HepG2 (cell line): ENCODE measurements around the gene MYOF. TPM values are rescaled to one million over a fixed set of nuclear protein-coding genes. Genes with fewer than 3 reads are reported as not detected.

Experiments used
- ATAC-seq: fragments of 200-7000 bp; cut with Tn5 transposase; 3 replicates; pipeline ENCODE4 v1.9.1; 2020; ENCODE audit warnings: mild to moderate bottlenecking, moderate library complexity
- BruUV-seq: library from RNA; stranded (reverse); fragments of 400-500 nt; replicated peaks from 2 replicates; lab custom pipeline; 2021; lab: Mats Ljungman, UMichigan
- CTCF ChIA-PET: fragments of 300-600 bp; formaldehyde crosslinking; extraction: SDS; loops from one replicate; lab custom pipeline; 2021; ENCODE audit warnings: low total read pairs, inconsistent platforms, low intra/inter-chr PET ratio; lab: Yijun Ruan, JAX
- POLR2A ChIA-PET: fragments of 350-600 bp; sonication (Branson Sonifier 250); formaldehyde crosslinking; loops from one replicate; lab custom pipeline; 2020; ENCODE audit warnings: antibody characterized with exemption, inconsistent platforms; lab: Yijun Ruan, JAX
- DNase-seq: peaks from one replicate; pipeline ENCODE4 v3.0.0-alpha.2; 2015; ENCODE audit warnings: low spot score
- FAIRE-seq: peaks from 3 replicates; lab custom pipeline; 2011; peaks lifted over from hg19 to GRCh38; lab: Jason Lieb, UNC
- H2AFZ ChIP-seq: one replicate; pipeline ENCODE4 v1.6.1; 2011; ENCODE audit warnings: low read length, inconsistent platforms
- H3K27ac ChIP-seq: fragments of 300-600 bp; 3 replicates; pipeline ENCODE4 v1.8.0; 2011; ENCODE audit warnings: mixed run types, mild to moderate bottlenecking, mixed read lengths, low read length, inconsistent platforms; ENCODE audit not compliant: insufficient read depth; ENCODE audit errors: extremely low read length
- H3K27me3 ChIP-seq, 2 experiments: fragments of 200-600 bp in 1 of 2; 2 replicates in 1 of 2; 3 replicates in 1 of 2; pipeline versions ENCODE4 v1.6.0 to v1.8.0; 2011; ENCODE audit warnings: low read length in 2 of 2, mild to moderate bottlenecking in 2 of 2, moderate library complexity in 2 of 2, inconsistent platforms in 1 of 2; ENCODE audit not compliant: insufficient read depth in 2 of 2, control insufficient read depth in 1 of 2
- H3K36me3 ChIP-seq, 2 experiments: fragments of 200-600 bp in 1 of 2; replicated peaks in 1 of 2; 2 replicates in 1 of 2; 3 replicates in 1 of 2; pipeline versions ENCODE4 v1.5.1 to v1.8.0; 2011; ENCODE audit warnings: low read length in 2 of 2, inconsistent platforms in 1 of 2; ENCODE audit not compliant: insufficient read depth in 2 of 2, control insufficient read depth in 1 of 2
- H3K4me1 ChIP-seq: 2 replicates; pipeline ENCODE4 v1.5.1; 2012; ENCODE audit warnings: low read length, inconsistent platforms; ENCODE audit not compliant: insufficient read depth
- H3K4me2 ChIP-seq: 2 replicates; pipeline ENCODE4 v1.6.0; 2011; ENCODE audit warnings: low read depth, low read length, inconsistent platforms
- H3K4me3 ChIP-seq, 3 experiments: fragments of 200-600 bp in 1 of 3; sonication (generic), shearing (Covaris generic) in 1 of 3; replicated peaks in 1 of 3; 2 replicates each; pipeline ENCODE4 v1.5.1; 2011 to 2016; ENCODE audit warnings: low read length in 3 of 3, inconsistent platforms in 2 of 3, low read depth in 2 of 3, mild to moderate bottlenecking in 2 of 3, control low read depth in 1 of 3, mixed read lengths in 1 of 3; ENCODE audit not compliant: insufficient read depth in 1 of 3
- H3K79me2 ChIP-seq: one replicate; pipeline ENCODE4 v1.6.1; 2011; ENCODE audit warnings: low read length, inconsistent platforms; ENCODE audit not compliant: insufficient read depth
- H3K9ac ChIP-seq: 2 replicates; pipeline ENCODE4 v1.6.0; 2011; ENCODE audit warnings: mild to moderate bottlenecking, low read depth, low read length, inconsistent platforms; ENCODE audit not compliant: insufficient read depth
- H3K9me3 ChIP-seq: 2 replicates; pipeline ENCODE4 v1.5.1; 2012; ENCODE audit warnings: mild to moderate bottlenecking, low read length
- H4K20me1 ChIP-seq: 2 replicates; pipeline ENCODE4 v1.6.0; 2011; ENCODE audit warnings: inconsistent platforms, mild to moderate bottlenecking, low read length, moderate library complexity; ENCODE audit not compliant: insufficient read depth
- BRD4 ChIP-seq: sonication (generic); formaldehyde crosslinking; IDR thresholded peaks from 2 replicates; pipeline ENCODE4 v1.4.0; 2020; ENCODE audit warnings: missing genetic modification reagents
- KAT7 ChIP-seq: IDR thresholded peaks from 2 replicates; pipeline ENCODE4 v1.6.1; 2018; ENCODE audit warnings: borderline replicate concordance, missing compliant biosample characterization
- RCOR2 ChIP-seq: IDR thresholded peaks from 2 replicates; pipeline ENCODE4 v1.6.1; 2016; ENCODE audit warnings: missing biosample characterization, missing genetic modification reagents
- SAP130 ChIP-seq: IDR thresholded peaks from 2 replicates; pipeline ENCODE4 v1.6.1; 2016; ENCODE audit warnings: low read depth
- ZNF44 ChIP-seq: sonication (generic); formaldehyde crosslinking; IDR thresholded peaks from 2 replicates; pipeline ENCODE4 v1.5.1; 2020; ENCODE audit warnings: mild to moderate bottlenecking, missing genetic modification reagents
- WGBS: methylation state at CpG from one replicate; pipeline ENCODE4 v1.1.6; 2017; ENCODE audit warnings: low lambda C conversion rate; 5-methylcytosine and 5-hydroxymethylcytosine counted together
- in situ Hi-C: cut with HindIII; loops from 2 replicates; pipeline ENCODE4 v1.10.0; 2017; ENCODE audit warnings: low pct_unique_long_range_greater_than_20kb; ENCODE audit not compliant: extremely low pct_ligation_motif_present
- intact Hi-C: fragments of 100-400 bp; cut with micrococcal nuclease; formaldehyde crosslinking; loops from one replicate; pipeline ENCODE4 v1.10.0; 2022; ENCODE audit not compliant: unreplicated experiment
- polyA plus RNA-seq, 8 experiments: library from polyadenylated mRNA; depleted of rRNA in 3 of 8; stranded (reverse) in 7 of 8; unstranded in 1 of 8; fragments of >200 nt; fragmentation: Illumina TruSeq in 4 of 8; extraction: Trizol in 4 of 8; gene quantifications; 2 replicates each; pipeline versions ENCODE4 v1.2.1 to v1.2.3, GENCODE V29; 2011 to 2016; ENCODE audit warnings: low read depth in 4 of 8, missing spikeins in 1 of 8, mixed read lengths in 1 of 8; ENCODE audit not compliant: insufficient read depth in 1 of 8
- total RNA-seq, 5 experiments: library from RNA; depleted of rRNA; stranded (reverse); fragments of >200 nt; fragmentation: Illumina TruSeq; extraction: Trizol; gene quantifications; 2 replicates each; pipeline ENCODE4 v1.2.3, GENCODE V29; 2016; ENCODE audit warnings: low read depth in 1 of 5
- TF ChIP-seq, protein P1 (sequence below): sonication (generic); formaldehyde crosslinking; IDR thresholded peaks from 2 replicates; pipeline ENCODE4 v1.5.1; 2020; ENCODE audit warnings: missing genetic modification reagents, mild to moderate bottlenecking, borderline replicate concordance
- TF ChIP-seq, protein P2 (sequence below): sonication (generic); formaldehyde crosslinking; IDR thresholded peaks from 2 replicates; pipeline ENCODE4 v1.5.0; 2020; ENCODE audit warnings: missing genetic modification reagents

MYOF gene
- total and polyA plus RNA-seq, 2 of the 13 experiments (the other 11 are each of a cell fraction or from before 2014, with no cell fraction given): 0.18 to 0.42 TPM

DNA sequence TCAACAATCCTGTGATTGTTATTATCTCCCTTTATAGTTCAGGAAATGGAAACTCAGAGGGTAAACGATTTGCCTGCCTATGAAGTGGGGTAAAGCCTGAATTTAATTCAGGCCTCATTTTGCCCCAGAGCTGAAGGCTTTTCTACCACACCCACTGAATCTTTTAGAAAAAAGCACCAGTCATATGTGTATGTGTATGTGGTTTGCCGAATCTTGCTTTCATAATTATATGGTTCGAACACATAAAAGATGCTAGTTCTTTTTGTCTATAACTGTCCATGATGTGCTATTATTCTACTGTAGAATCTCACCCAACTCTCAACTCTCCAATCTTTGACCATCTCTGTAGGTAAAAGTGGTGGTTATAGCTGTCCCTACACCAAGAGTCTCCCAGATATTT, 83.6 kb downstream of the MYOF start (continued):
- TF ChIP-seq, protein P1, sequence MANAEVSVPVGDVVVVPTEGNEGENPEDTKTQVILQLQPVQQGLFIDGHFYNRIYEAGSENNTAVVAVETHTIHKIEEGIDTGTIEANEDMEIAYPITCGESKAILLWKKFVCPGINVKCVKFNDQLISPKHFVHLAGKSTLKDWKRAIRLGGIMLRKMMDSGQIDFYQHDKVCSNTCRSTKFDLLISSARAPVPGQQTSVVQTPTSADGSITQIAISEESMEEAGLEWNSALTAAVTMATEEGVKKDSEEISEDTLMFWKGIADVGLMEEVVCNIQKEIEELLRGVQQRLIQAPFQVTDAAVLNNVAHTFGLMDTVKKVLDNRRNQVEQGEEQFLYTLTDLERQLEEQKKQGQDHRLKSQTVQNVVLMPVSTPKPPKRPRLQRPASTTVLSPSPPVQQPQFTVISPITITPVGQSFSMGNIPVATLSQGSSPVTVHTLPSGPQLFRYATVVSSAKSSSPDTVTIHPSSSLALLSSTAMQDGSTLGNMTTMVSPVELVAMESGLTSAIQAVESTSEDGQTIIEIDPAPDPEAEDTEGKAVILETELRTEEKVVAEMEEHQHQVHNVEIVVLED (CRISPR knock-in tag): no peak
- TF ChIP-seq ZNF44 (CRISPR knock-in tag): no peak

DNA sequence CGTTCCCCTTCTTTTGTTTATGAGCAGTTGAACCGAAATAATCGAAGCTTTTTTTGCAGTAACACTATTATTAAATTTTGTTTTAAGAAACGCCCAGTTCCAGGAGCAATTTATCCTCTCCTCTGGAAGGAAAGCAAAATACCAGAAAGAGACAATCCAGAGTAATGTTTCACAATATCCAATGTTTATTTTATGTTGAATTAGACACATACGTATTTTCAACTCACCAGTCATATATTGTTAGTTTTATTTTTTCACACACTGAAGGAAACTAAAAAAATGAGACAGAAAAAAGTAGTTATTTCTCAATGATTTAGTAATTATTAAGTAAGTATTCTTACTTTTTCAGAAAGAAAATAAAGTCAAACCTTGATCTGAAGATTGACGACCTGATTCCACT, 85.1 kb downstream of the MYOF start:
- CTCF ChIA-PET: no interaction called here
- intact Hi-C loops: no loop called here
- no peaks in the 10 kb centered on the region for H3K9me3 ChIP-seq
- no peak overlapping the region for H3K4me3 ChIP-seq
- no peaks in the 10 kb centered on the region for H4K20me1 ChIP-seq
- POLR2A ChIA-PET: no interaction called here
- in situ Hi-C loops: no loop called here
- no TSS peak for BruUV-seq
- H3K9ac ChIP-seq: no peak overlapping the region
- no peaks in the 10 kb centered on the region for H3K4me1 ChIP-seq
- ATAC-seq (no peak), FAIRE-seq (no peak), DNase-seq (no peak)
- no peaks in the 10 kb centered on the region for H3K36me3 ChIP-seq
- TF ChIP-seq BRD4 (CRISPR knock-in tag): no peak
- TF ChIP-seq, protein P2, sequence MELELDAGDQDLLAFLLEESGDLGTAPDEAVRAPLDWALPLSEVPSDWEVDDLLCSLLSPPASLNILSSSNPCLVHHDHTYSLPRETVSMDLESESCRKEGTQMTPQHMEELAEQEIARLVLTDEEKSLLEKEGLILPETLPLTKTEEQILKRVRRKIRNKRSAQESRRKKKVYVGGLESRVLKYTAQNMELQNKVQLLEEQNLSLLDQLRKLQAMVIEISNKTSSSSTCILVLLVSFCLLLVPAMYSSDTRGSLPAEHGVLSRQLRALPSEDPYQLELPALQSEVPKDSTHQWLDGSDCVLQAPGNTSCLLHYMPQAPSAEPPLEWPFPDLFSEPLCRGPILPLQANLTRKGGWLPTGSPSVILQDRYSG (CRISPR knock-in tag): no peak
- TF ChIP-seq RCOR2 (CRISPR knock-in tag): no peak
- no peak for TF ChIP-seq KAT7 (CRISPR knock-in tag)
- TF ChIP-seq SAP130 (CRISPR knock-in tag): no peak
- H3K27ac ChIP-seq: no peak overlapping the region
- no peak overlapping the region for H3K4me2 ChIP-seq
- no peak overlapping the region for H2AFZ ChIP-seq
- 26% methylated on average over 6 of the region's 6 CpGs for WGBS
- H3K27me3 ChIP-seq: no peaks in the 10 kb centered on the region
- no peaks in the 10 kb centered on the region for H3K79me2 ChIP-seq
